CD4-positive, alpha-beta memory T cell (primary cell): ENCODE data around the gene NBPF1. TPM values are rescaled to one million over a fixed set of nuclear protein-coding genes. Genes with fewer than 3 reads are reported as not detected.
"Not testable (repeated sequence)": the region's sequence is repeated elsewhere in the genome, so short reads cannot be mapped to it uniquely, and the experiment has no call there.

Experiments used
- CTCF ChIA-PET: fragments of 350-600 bp; sonication (Branson Sonifier 250); formaldehyde crosslinking; loops from one replicate; lab custom pipeline; 2021; ENCODE audit warnings: inconsistent platforms; ENCODE audit not compliant: partially characterized antibody; lab: Charles Lee
- POLR2A ChIA-PET: fragments of 350-600 bp; sonication (Branson Sonifier 250); formaldehyde crosslinking; loops from one replicate; lab custom pipeline; 2021; ENCODE audit not compliant: partially characterized antibody; lab: Charles Lee
- DNase-seq, 5 donors: peaks; one replicate each; pipeline versions ENCODE4 v3.0.0 to v3.0.0-alpha.2; 2020 to 2022; ENCODE audit warnings: mixed read lengths in 1 of 5
- H3K27ac ChIP-seq: one replicate; pipeline ENCODE4 v1.7.0; 2013; ENCODE audit warnings: low read depth, low read length
- H3K27me3 ChIP-seq: 2 replicates; pipeline ENCODE4 v1.7.0; 2013; ENCODE audit warnings: mild to moderate bottlenecking, low read length, moderate library complexity; ENCODE audit not compliant: insufficient read depth
- H3K36me3 ChIP-seq: 2 replicates; pipeline ENCODE4 v1.7.0; 2013; ENCODE audit warnings: mild to moderate bottlenecking, low read length, moderate library complexity; ENCODE audit not compliant: insufficient read depth
- H3K4me1 ChIP-seq: 2 replicates; pipeline ENCODE4 v1.7.0; 2013; ENCODE audit warnings: mild to moderate bottlenecking, low read length, moderate library complexity; ENCODE audit not compliant: insufficient read depth
- H3K4me3 ChIP-seq, 2 donors: one replicate each; pipeline ENCODE4 v1.7.0; 2013; ENCODE audit warnings: low read length in 2 of 2, mild to moderate bottlenecking in 1 of 2
- H3K9me3 ChIP-seq, 2 donors: one replicate each; pipeline ENCODE4 v1.7.0; 2013; ENCODE audit warnings: low read length in 2 of 2, control low read depth in 1 of 2; ENCODE audit not compliant: control insufficient read depth in 1 of 2
- H3K27ac Mint-ChIP-seq, 7 donors: one replicate each; pipeline ENCODE4 v1.8.0; 2020 to 2021; ENCODE audit warnings: mixed read lengths in 7 of 7, mild to moderate bottlenecking in 6 of 7, inconsistent platforms in 3 of 7, moderate library complexity in 3 of 7
- H3K27me3 Mint-ChIP-seq, 2 donors: one replicate each; pipeline ENCODE4 v1.8.0; 2020 to 2021; ENCODE audit warnings: mixed read lengths in 2 of 2
- H3K36me3 Mint-ChIP-seq, 2 donors: one replicate each; pipeline ENCODE4 v1.8.0; 2020 to 2021; ENCODE audit warnings: mixed read lengths in 2 of 2, inconsistent platforms in 1 of 2, mild to moderate bottlenecking in 1 of 2
- H3K4me1 Mint-ChIP-seq, 4 donors: one replicate each; pipeline ENCODE4 v1.8.0; 2020 to 2021; ENCODE audit warnings: mixed read lengths in 4 of 4, mild to moderate bottlenecking in 1 of 4
- H3K4me3 Mint-ChIP-seq, 8 donors: one replicate each; pipeline ENCODE4 v1.8.0; 2020 to 2021; ENCODE audit warnings: mixed read lengths in 8 of 8, mild to moderate bottlenecking in 7 of 8, moderate library complexity in 6 of 8, inconsistent platforms in 3 of 8
- H3K9me3 Mint-ChIP-seq, 8 donors: one replicate each; pipeline ENCODE4 v1.8.0; 2020 to 2021; ENCODE audit warnings: mixed read lengths in 8 of 8, mild to moderate bottlenecking in 5 of 8, inconsistent platforms in 3 of 8, moderate library complexity in 1 of 8
- intact Hi-C: fragments of 100-400 bp; cut with micrococcal nuclease; formaldehyde crosslinking; loops from one replicate; pipeline ENCODE4 v1.15.1; 2023
- polyA plus RNA-seq, 2 donors: library from polyadenylated mRNA; unstranded; fragments of 300-500 nt; fragmentation: Illumina TruSeq; gene quantifications; one replicate each; pipeline ENCODE4 v1.2.3, GENCODE V29; 2021
- total RNA-seq, 2 experiments: library from RNA; stranded (reverse); gene quantifications; one replicate each; pipeline ENCODE4 v1.2.3, GENCODE V29; 2021

NBPF1 gene
- total and polyA plus RNA-seq, 4 experiments from 2014 or later: 4.1 to 17.0 (median 13.5) TPM

- H3K9me3 Mint-ChIP-seq, H3K4me3 ChIP-seq, H3K36me3 ChIP-seq, H3K27ac Mint-ChIP-seq, H3K27me3 Mint-ChIP-seq, H3K27ac ChIP-seq, intact Hi-C loops, H3K9me3 ChIP-seq, H3K4me1 Mint-ChIP-seq, H3K36me3 Mint-ChIP-seq, H3K4me3 Mint-ChIP-seq, H3K27me3 ChIP-seq: not testable (repeated sequence)
- DNase-seq: peak in 1 of 5 donors; percentile 9
- H3K4me1 ChIP-seq: peaks cover 23% of the 10 kb centered on the region
- ChIA-PET CTCF (interaction anchor here (0.8 to 3.9 kb wide), 5 partner anchors 9 to 529 kb away, joined by 3 to 20 read pairs (median 5); no protein-coding TSS in a partner anchor), POLR2A (interaction anchor here (0.7 to 2.9 kb wide), 7 partner anchors 9 to 310 kb away, joined by 3 to 15 read pairs (median 5); partner anchors contain the start of genes CROCC and RNU1-1)
These were observed 1.4 kb downstream of the NBPF1 start for GRCh38 chr1:16611981-16612331.

GRCh38 chr1:16611164-16611563, 2.2 kb downstream of the NBPF1 start:
- H3K36me3 ChIP-seq, H3K9me3 Mint-ChIP-seq, H3K4me1 Mint-ChIP-seq, H3K27ac ChIP-seq, H3K4me3 Mint-ChIP-seq, H3K27me3 Mint-ChIP-seq, H3K4me3 ChIP-seq, H3K27ac Mint-ChIP-seq, H3K9me3 ChIP-seq, intact Hi-C loops, H3K36me3 Mint-ChIP-seq, H3K27me3 ChIP-seq: not testable (repeated sequence)
- POLR2A ChIA-PET: interaction anchor here (1.2 kb wide), 1 partner anchor 278 kb away, joined by 3 read pairs; no protein-coding TSS in a partner anchor
- peak in 1 of 5 donors; percentile 0 for DNase-seq
- peaks cover 23% of the 10 kb centered on the region for H3K4me1 ChIP-seq
- CTCF ChIA-PET: interaction anchor here (2.5 to 3.9 kb wide), 2 partner anchors 10 to 97 kb away, joined by 13 to 20 read pairs; no protein-coding TSS in a partner anchor

GRCh38 chr1:16610553-16610952, 2.8 kb downstream of the NBPF1 start:
- H3K27me3 ChIP-seq, intact Hi-C loops, H3K4me3 Mint-ChIP-seq, H3K4me3 ChIP-seq, H3K27ac Mint-ChIP-seq, H3K36me3 ChIP-seq, DNase-seq, H3K4me1 Mint-ChIP-seq, H3K36me3 Mint-ChIP-seq, H3K9me3 Mint-ChIP-seq, H3K27ac ChIP-seq, POLR2A ChIA-PET, H3K9me3 ChIP-seq, H3K27me3 Mint-ChIP-seq: not testable (repeated sequence)
- CTCF ChIA-PET: interaction anchor here (1.3 to 2.8 kb wide), 3 partner anchors 10 to 93 kb away, joined by 3 to 26 read pairs (median 13); no protein-coding TSS in a partner anchor
- H3K4me1 ChIP-seq: peaks cover 23% of the 10 kb centered on the region

GRCh38 chr1:16609761-16610160, 3.6 kb downstream of the NBPF1 start:
- intact Hi-C loops, H3K36me3 ChIP-seq, H3K27ac ChIP-seq, H3K4me3 Mint-ChIP-seq, DNase-seq, H3K4me1 Mint-ChIP-seq, H3K36me3 Mint-ChIP-seq, H3K9me3 Mint-ChIP-seq, H3K9me3 ChIP-seq, H3K27ac Mint-ChIP-seq, H3K27me3 Mint-ChIP-seq, H3K4me3 ChIP-seq, H3K27me3 ChIP-seq: not testable (repeated sequence)
- H3K4me1 ChIP-seq: peaks cover 23% of the 10 kb centered on the region
- CTCF ChIA-PET: interaction anchor here (0.9 to 2.8 kb wide), 7 partner anchors 11 to 351 kb away, joined by 3 to 26 read pairs (median 3); no protein-coding TSS in a partner anchor
- POLR2A ChIA-PET: interaction anchor here (1.1 kb wide), 1 partner anchor 295 kb away, joined by 3 read pairs; no protein-coding TSS in a partner anchor

GRCh38 chr1:16608838-16609560, 4.4 kb downstream of the NBPF1 start:
- H3K27ac Mint-ChIP-seq: no peak overlapping the region
- peaks cover 18% of the 10 kb centered on the region for H3K4me1 ChIP-seq
- peaks cover 3% of the 10 kb centered on the region for H3K36me3 ChIP-seq
- no peaks in the 10 kb centered on the region for H3K9me3 ChIP-seq
- CTCF ChIA-PET: interaction anchor here (0.9 to 2.8 kb wide), 8 partner anchors 9 to 351 kb away, joined by 3 to 26 read pairs (median 3); no protein-coding TSS in a partner anchor
- intact Hi-C loops: no loop called here
- H3K27me3 ChIP-seq: no peaks in the 10 kb centered on the region
- no peak overlapping the region for H3K4me3 Mint-ChIP-seq
- POLR2A ChIA-PET: interaction anchor here (0.8 to 1.1 kb wide), 2 partner anchors 12 to 296 kb away, joined by 3 read pairs; no protein-coding TSS in a partner anchor
- peak in 1 of 5 donors; percentile 0 for DNase-seq
- H3K27ac ChIP-seq: no peak overlapping the region
- no peaks in the 10 kb centered on the region for H3K4me1 Mint-ChIP-seq
- no peaks in the 10 kb centered on the region for H3K27me3 Mint-ChIP-seq
- no peaks in the 10 kb centered on the region for H3K9me3 Mint-ChIP-seq
- no peaks in the 10 kb centered on the region for H3K36me3 Mint-ChIP-seq
- no peak overlapping the region for H3K4me3 ChIP-seq

- POLR2A ChIA-PET: interaction anchor here (0.8 kb wide), 1 partner anchor 13 kb away, joined by 3 read pairs; no protein-coding TSS in a partner anchor
- not testable (repeated sequence) for H3K9me3 Mint-ChIP-seq
These were observed 5.2 kb downstream of the NBPF1 start for GRCh38 chr1:16607853-16608815.

More at GRCh38 chr1:16607853-16608815, 5.2 kb downstream of the NBPF1 start:
- CTCF ChIA-PET: interaction anchor here (0.6 to 2.8 kb wide), 4 partner anchors 10 to 792 kb away, joined by 3 to 26 read pairs (median 4); no protein-coding TSS in a partner anchor
- H3K27me3 Mint-ChIP-seq, H3K4me3 Mint-ChIP-seq, H3K4me3 ChIP-seq, H3K4me1 Mint-ChIP-seq, intact Hi-C loops, H3K27ac Mint-ChIP-seq, H3K27me3 ChIP-seq, H3K36me3 ChIP-seq, H3K36me3 Mint-ChIP-seq, H3K27ac ChIP-seq, H3K9me3 ChIP-seq: not testable (repeated sequence)
- DNase-seq: peak in 1 of 5 donors; percentile 33
- H3K4me1 ChIP-seq: peaks cover 13% of the 10 kb centered on the region
